ENCODE measurements around the gene FNDC5.

FNDC5 gene

GRCh38 chr1:32884032-32884372 lies 13.3 kb upstream of the FNDC5 start:
- Histone ChIP-seq H3K9me3 (ENCODE audit: control insufficient read depth, low read length) (no peaks in the 10 kb centered on the region), H3K4me1 (ENCODE audit: control insufficient read depth, insufficient read depth, low read length) (peaks cover 14% of the 10 kb centered on the region), H3K27me3 (ENCODE audit: control insufficient read depth, insufficient read depth, low read length, poor library complexity, severe bottlenecking) (peaks cover 39% of the 10 kb centered on the region), H3K4me3 (ENCODE audit: insufficient read depth, low read depth, low read length) (no peak overlapping the region), H3K36me3 (ENCODE audit: control insufficient read depth, insufficient read depth, low read length) (no peaks in the 10 kb centered on the region), H3K27ac (ENCODE audit: insufficient read depth, low read depth, low read length, poor library complexity, severe bottlenecking) (no peak overlapping the region)
- WGBS, 2 experiments, result 80 to 89% methylated on average over 4 of the region's 4 CpGs

GRCh38 chr1:32883338-32884031 lies 12.8 kb upstream of the FNDC5 start:
- 89 to 90% methylated on average over 7 of the region's 7 CpGs for WGBS, 2 experiments

GRCh38 chr1:32881871-32882850 lies 11.4 kb upstream of the FNDC5 start:
- H3K27me3 ChIP-seq (ENCODE audit: control insufficient read depth, insufficient read depth, low read length, poor library complexity, severe bottlenecking), result peaks cover 28% of the 10 kb centered on the region
- H3K4me3 ChIP-seq (ENCODE audit: insufficient read depth, low read depth, low read length), result no peak overlapping the region

More at GRCh38 chr1:32883338-32884031, 12.8 kb upstream of the FNDC5 start:
- Histone ChIP-seq H3K4me1 (ENCODE audit: control insufficient read depth, insufficient read depth, low read length) (peaks cover 15% of the 10 kb centered on the region), H3K9me3 (ENCODE audit: control insufficient read depth, low read length) (no peaks in the 10 kb centered on the region), H3K27me3 (ENCODE audit: control insufficient read depth, insufficient read depth, low read length, poor library complexity, severe bottlenecking) (peaks cover 39% of the 10 kb centered on the region), H3K27ac (ENCODE audit: insufficient read depth, low read depth, low read length, poor library complexity, severe bottlenecking) (no peak overlapping the region), H3K36me3 (ENCODE audit: control insufficient read depth, insufficient read depth, low read length) (no peaks in the 10 kb centered on the region), H3K4me3 (ENCODE audit: insufficient read depth, low read depth, low read length) (no peak overlapping the region)

GRCh38 chr1:32881291-32881690 lies 10.6 kb upstream of the FNDC5 start:
- peaks cover 35% of the 10 kb centered on the region for H3K4me1 ChIP-seq (ENCODE audit: control insufficient read depth, insufficient read depth, low read length)
- peaks cover 19% of the 10 kb centered on the region for H3K27me3 ChIP-seq (ENCODE audit: control insufficient read depth, insufficient read depth, low read length, poor library complexity, severe bottlenecking)
- H3K27ac ChIP-seq (ENCODE audit: insufficient read depth, low read depth, low read length, poor library complexity, severe bottlenecking), result no peak overlapping the region
- no peak overlapping the region for H3K4me3 ChIP-seq (ENCODE audit: insufficient read depth, low read depth, low read length)
- H3K9me3 ChIP-seq (ENCODE audit: control insufficient read depth, low read length), result no peaks in the 10 kb centered on the region
- no peaks in the 10 kb centered on the region for H3K36me3 ChIP-seq (ENCODE audit: control insufficient read depth, insufficient read depth, low read length)
- WGBS, 2 experiments, result 93% methylated on average over 5 of the region's 5 CpGs

More at GRCh38 chr1:32881871-32882850, 11.4 kb upstream of the FNDC5 start:
- peaks cover 29% of the 10 kb centered on the region for H3K4me1 ChIP-seq (ENCODE audit: control insufficient read depth, insufficient read depth, low read length)
- H3K36me3 ChIP-seq (ENCODE audit: control insufficient read depth, insufficient read depth, low read length), result no peaks in the 10 kb centered on the region
- H3K9me3 ChIP-seq (ENCODE audit: control insufficient read depth, low read length), result no peaks in the 10 kb centered on the region
- no peak overlapping the region for H3K27ac ChIP-seq (ENCODE audit: insufficient read depth, low read depth, low read length, poor library complexity, severe bottlenecking)
- WGBS, 2 experiments, result 62 to 65% methylated on average over 20 to 21 of the region's 22 CpGs

- Histone ChIP-seq H3K27ac (ENCODE audit: insufficient read depth, low read depth, low read length, poor library complexity, severe bottlenecking) (no peak overlapping the region), H3K9me3 (ENCODE audit: control insufficient read depth, low read length) (no peaks in the 10 kb centered on the region), H3K36me3 (ENCODE audit: control insufficient read depth, insufficient read depth, low read length) (no peaks in the 10 kb centered on the region), H3K4me3 (ENCODE audit: insufficient read depth, low read depth, low read length) (no peak overlapping the region), H3K4me1 (ENCODE audit: control insufficient read depth, insufficient read depth, low read length) (peaks cover 31% of the 10 kb centered on the region), H3K27me3 (ENCODE audit: control insufficient read depth, insufficient read depth, low read length, poor library complexity, severe bottlenecking) (no peaks in the 10 kb centered on the region)
- 80 to 84% methylated on average over 5 of the region's 5 CpGs for WGBS, 2 experiments
Observed at GRCh38 chr1:32878637-32879041, 7.9 kb upstream of the FNDC5 start.

- Histone ChIP-seq H3K36me3 (ENCODE audit: control insufficient read depth, insufficient read depth, low read length) (no peaks in the 10 kb centered on the region), H3K4me3 (ENCODE audit: insufficient read depth, low read depth, low read length) (no peak overlapping the region), H3K9me3 (ENCODE audit: control insufficient read depth, low read length) (no peaks in the 10 kb centered on the region), H3K27ac (ENCODE audit: insufficient read depth, low read depth, low read length, poor library complexity, severe bottlenecking) (no peak overlapping the region), H3K4me1 (ENCODE audit: control insufficient read depth, insufficient read depth, low read length) (peaks cover 31% of the 10 kb centered on the region), H3K27me3 (ENCODE audit: control insufficient read depth, insufficient read depth, low read length, poor library complexity, severe bottlenecking) (no peaks in the 10 kb centered on the region)
- WGBS, 2 experiments, result 71 to 79% methylated on average over 6 of the region's 6 CpGs
Observed at GRCh38 chr1:32878183-32878582, 7.5 kb upstream of the FNDC5 start.

GRCh38 chr1:32877211-32878110 lies 6.7 kb upstream of the FNDC5 start:
- Histone ChIP-seq H3K36me3 (ENCODE audit: control insufficient read depth, insufficient read depth, low read length) (no peaks in the 10 kb centered on the region), H3K9me3 (ENCODE audit: control insufficient read depth, low read length) (no peaks in the 10 kb centered on the region), H3K27ac (ENCODE audit: insufficient read depth, low read depth, low read length, poor library complexity, severe bottlenecking) (no peak overlapping the region), H3K4me1 (ENCODE audit: control insufficient read depth, insufficient read depth, low read length) (peaks cover 31% of the 10 kb centered on the region), H3K27me3 (ENCODE audit: control insufficient read depth, insufficient read depth, low read length, poor library complexity, severe bottlenecking) (no peaks in the 10 kb centered on the region), H3K4me3 (ENCODE audit: insufficient read depth, low read depth, low read length) (no peak overlapping the region)
- WGBS, 2 experiments, result 90 to 91% methylated on average over 13 of the region's 13 CpGs

GRCh38 chr1:32876341-32877210 lies 5.9 kb upstream of the FNDC5 start:
- Histone ChIP-seq H3K36me3 (ENCODE audit: control insufficient read depth, insufficient read depth, low read length) (no peaks in the 10 kb centered on the region), H3K4me3 (ENCODE audit: insufficient read depth, low read depth, low read length) (no peak overlapping the region), H3K4me1 (ENCODE audit: control insufficient read depth, insufficient read depth, low read length) (peaks cover 35% of the 10 kb centered on the region), H3K27ac (ENCODE audit: insufficient read depth, low read depth, low read length, poor library complexity, severe bottlenecking) (no peak overlapping the region), H3K9me3 (ENCODE audit: control insufficient read depth, low read length) (no peaks in the 10 kb centered on the region), H3K27me3 (ENCODE audit: control insufficient read depth, insufficient read depth, low read length, poor library complexity, severe bottlenecking) (no peaks in the 10 kb centered on the region)
- WGBS, 2 experiments, result 66 to 67% methylated on average over 16 of the region's 16 CpGs
